ENCODE data around the gene NRDE2. TPM values are rescaled to one million over a fixed set of nuclear protein-coding genes. Genes with fewer than 3 reads are reported as not detected.

The NRDE2 gene
- total RNA-seq, 1 donor from 2014 or later, result 22.2 TPM

- ATAC-seq (no peak), DNase-seq (no peak)
- TF ChIP-seq, protein P1, sequence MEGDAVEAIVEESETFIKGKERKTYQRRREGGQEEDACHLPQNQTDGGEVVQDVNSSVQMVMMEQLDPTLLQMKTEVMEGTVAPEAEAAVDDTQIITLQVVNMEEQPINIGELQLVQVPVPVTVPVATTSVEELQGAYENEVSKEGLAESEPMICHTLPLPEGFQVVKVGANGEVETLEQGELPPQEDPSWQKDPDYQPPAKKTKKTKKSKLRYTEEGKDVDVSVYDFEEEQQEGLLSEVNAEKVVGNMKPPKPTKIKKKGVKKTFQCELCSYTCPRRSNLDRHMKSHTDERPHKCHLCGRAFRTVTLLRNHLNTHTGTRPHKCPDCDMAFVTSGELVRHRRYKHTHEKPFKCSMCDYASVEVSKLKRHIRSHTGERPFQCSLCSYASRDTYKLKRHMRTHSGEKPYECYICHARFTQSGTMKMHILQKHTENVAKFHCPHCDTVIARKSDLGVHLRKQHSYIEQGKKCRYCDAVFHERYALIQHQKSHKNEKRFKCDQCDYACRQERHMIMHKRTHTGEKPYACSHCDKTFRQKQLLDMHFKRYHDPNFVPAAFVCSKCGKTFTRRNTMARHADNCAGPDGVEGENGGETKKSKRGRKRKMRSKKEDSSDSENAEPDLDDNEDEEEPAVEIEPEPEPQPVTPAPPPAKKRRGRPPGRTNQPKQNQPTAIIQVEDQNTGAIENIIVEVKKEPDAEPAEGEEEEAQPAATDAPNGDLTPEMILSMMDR (IDR thresholded peaks at IDR 0.05), result no peak
- Histone ChIP-seq H3K27me3 (ENCODE audit: low read depth) (no peaks in the 10 kb centered on the region), H3K4me3 (no peak overlapping the region), H3K9me3 (no peaks in the 10 kb centered on the region), H3K27ac (no peak overlapping the region), H3K36me3 (peaks cover 91% of the 10 kb centered on the region), H3K4me1 (peaks cover 3% of the 10 kb centered on the region)
- intact Hi-C loops (cut with DNase I), result no loop called here
These were observed 41.3 kb downstream of the NRDE2 start for GRCh38 chr14:90290337-90291011.

DNA sequence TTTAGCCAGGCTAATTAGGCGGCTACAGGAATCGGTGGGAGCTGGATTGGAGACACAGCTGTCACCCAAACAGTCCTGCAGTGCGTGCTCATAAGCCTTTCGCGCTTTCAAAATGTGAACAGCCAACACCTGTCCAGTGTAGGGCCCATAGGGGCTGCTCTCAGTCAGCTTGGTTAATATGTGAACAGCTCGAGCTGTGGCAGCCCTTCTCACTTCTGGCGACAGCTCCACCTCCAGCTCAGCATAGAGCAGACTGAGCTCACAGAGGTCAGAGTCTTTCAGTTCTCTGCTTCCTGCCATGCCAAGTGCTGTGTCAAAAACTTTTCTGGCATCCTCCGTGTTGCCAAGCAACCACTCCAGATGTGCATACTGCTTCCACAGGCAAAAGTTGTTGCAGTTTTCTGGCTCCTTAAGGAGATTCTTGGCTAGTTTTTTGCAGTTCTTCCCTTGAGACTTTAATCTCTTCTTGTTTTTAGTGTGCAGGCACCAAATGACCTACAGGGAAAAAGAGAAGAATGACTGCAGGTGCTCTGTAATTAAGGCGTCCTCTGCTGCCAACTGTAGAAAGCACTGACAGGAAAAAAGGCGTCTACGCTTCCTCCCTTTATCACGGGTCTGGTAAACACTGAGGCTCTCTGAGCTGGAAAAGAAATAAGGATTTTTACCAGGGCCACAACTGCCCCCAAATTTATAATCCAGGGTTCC is 42.9 kb downstream of the NRDE2 start:
- ATAC-seq (peak in 1 of 2 donors; percentile 9), DNase-seq (no peak)
- Histone ChIP-seq H3K9me3 (no peaks in the 10 kb centered on the region), H3K4me3 (no peak overlapping the region), H3K4me1 (no peaks in the 10 kb centered on the region), H3K27me3 (ENCODE audit: low read depth) (no peaks in the 10 kb centered on the region), H3K27ac (no peak overlapping the region), H3K36me3 (peaks cover 91% of the 10 kb centered on the region)
- intact Hi-C loops (cut with DNase I), result no loop called here
- TF ChIP-seq, protein P1 (IDR thresholded peaks at IDR 0.05), result no peak

- H3K27ac ChIP-seq, result no peak overlapping the region
- H3K9me3 ChIP-seq, result no peaks in the 10 kb centered on the region
- H3K4me3 ChIP-seq, result no peak overlapping the region
- no peaks in the 10 kb centered on the region for H3K27me3 ChIP-seq (ENCODE audit: low read depth)
- DNase-seq, result no peak
- no peak for ATAC-seq
- intact Hi-C loops (cut with DNase I), result no loop called here
- H3K36me3 ChIP-seq, result peaks cover 95% of the 10 kb centered on the region
- no peaks in the 10 kb centered on the region for H3K4me1 ChIP-seq
- TF ChIP-seq, protein P1 (IDR thresholded peaks at IDR 0.05), result no peak
These were observed 44.0 kb downstream of the NRDE2 start for GRCh38 chr14:90287791-90288190.

DNA sequence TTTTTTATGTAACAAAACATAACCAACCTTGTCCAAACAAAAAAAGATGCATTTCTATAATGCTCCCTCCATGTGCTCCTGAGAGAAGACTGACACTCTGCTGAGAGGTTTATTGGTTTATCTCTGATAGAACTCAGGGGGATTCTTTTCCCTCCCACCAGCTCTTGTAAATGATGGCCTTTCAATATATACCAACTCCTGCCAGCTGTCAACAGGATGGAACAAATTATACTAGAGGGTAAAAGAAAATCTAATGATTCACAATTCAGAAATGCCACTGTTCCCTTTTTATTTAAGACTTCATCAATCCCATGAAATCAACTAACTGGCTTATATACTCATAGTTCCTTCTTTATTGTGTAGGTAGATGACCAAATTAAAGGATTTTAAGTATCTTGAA is 50.0 kb downstream of the NRDE2 start:
- no peaks in the 10 kb centered on the region for H3K4me1 ChIP-seq
- no peak overlapping the region for H3K27ac ChIP-seq
- H3K9me3 ChIP-seq, result no peaks in the 10 kb centered on the region
- TF ChIP-seq, protein P1 (IDR thresholded peaks at IDR 0.05), result no peak
- intact Hi-C loops (cut with DNase I), result no loop called here
- no peaks in the 10 kb centered on the region for H3K27me3 ChIP-seq (ENCODE audit: low read depth)
- H3K36me3 ChIP-seq, result peaks cover 90% of the 10 kb centered on the region
- ATAC-seq (no peak), DNase-seq (no peak)
- no peak overlapping the region for H3K4me3 ChIP-seq

- peaks cover 87% of the 10 kb centered on the region for H3K36me3 ChIP-seq
These were observed 50.5 kb downstream of the NRDE2 start for GRCh38 chr14:90281261-90281660.

More at GRCh38 chr14:90281261-90281660, 50.5 kb downstream of the NRDE2 start:
- Histone ChIP-seq H3K27ac (no peak overlapping the region), H3K9me3 (no peaks in the 10 kb centered on the region), H3K4me1 (no peaks in the 10 kb centered on the region), H3K4me3 (no peak overlapping the region), H3K27me3 (ENCODE audit: low read depth) (no peaks in the 10 kb centered on the region)
- intact Hi-C loops (cut with DNase I), result no loop called here
- TF ChIP-seq, protein P1 (IDR thresholded peaks at IDR 0.05), result no peak
- ATAC-seq (no peak), DNase-seq (no peak)
